Measurements from ENCODE around the gene TRAF1.
"Not testable (repeated sequence)": the region's sequence is repeated elsewhere in the genome, so short reads cannot be mapped to it uniquely, and the experiment has no call there.

The TRAF1 gene

GRCh38 chr9:120926397-120926928 lies at the start of gene TRAF1:
TSS of gene TRAF1 (minus strand) at chr9:120926796. CDS start at chr9:120926075, 721 bp downstream.
- DNase-seq (ENCODE audit: low read depth): no peak

GRCh38 chr9:120974921-120975320 lies 48.3 kb upstream of the TRAF1 start:
- no peak for DNase-seq (ENCODE audit: low read depth)

- no peak for DNase-seq (ENCODE audit: low read depth)
Observed at GRCh38 chr9:120974181-120974580, 47.6 kb upstream of the TRAF1 start.

GRCh38 chr9:120971938-120972337 lies 45.3 kb upstream of the TRAF1 start:
- DNase-seq (ENCODE audit: low read depth): no peak

GRCh38 chr9:120971471-120971870 lies 44.9 kb upstream of the TRAF1 start:
- not testable (repeated sequence) for DNase-seq (ENCODE audit: low read depth)

GRCh38 chr9:120970244-120970643 lies 43.6 kb upstream of the TRAF1 start:
- no peak for DNase-seq (ENCODE audit: low read depth)

- DNase-seq (ENCODE audit: low read depth): no peak
Observed at GRCh38 chr9:120966013-120966369, 39.4 kb upstream of the TRAF1 start.

- DNase-seq (ENCODE audit: low read depth): no peak
Observed at GRCh38 chr9:120965344-120966012, 38.9 kb upstream of the TRAF1 start.

GRCh38 chr9:120961936-120962335 lies 35.3 kb upstream of the TRAF1 start:
- DNase-seq (ENCODE audit: low read depth): no peak

GRCh38 chr9:120960001-120960400 lies 33.4 kb upstream of the TRAF1 start:
- DNase-seq (ENCODE audit: low read depth): no peak

GRCh38 chr9:120956862-120957261 lies 30.3 kb upstream of the TRAF1 start:
- no peak for DNase-seq (ENCODE audit: low read depth)

GRCh38 chr9:120951960-120952618 lies 25.5 kb upstream of the TRAF1 start:
- DNase-seq (ENCODE audit: low read depth): no peak

- no peak for DNase-seq (ENCODE audit: low read depth)
Observed at GRCh38 chr9:120950421-120951388, 24.1 kb upstream of the TRAF1 start.

GRCh38 chr9:120949290-120949689 lies 22.7 kb upstream of the TRAF1 start:
- no peak for DNase-seq (ENCODE audit: low read depth)

- DNase-seq (ENCODE audit: low read depth): no peak
Observed at GRCh38 chr9:120948824-120949223, 22.2 kb upstream of the TRAF1 start.

GRCh38 chr9:120947222-120947621 lies 20.6 kb upstream of the TRAF1 start:
- no peak for DNase-seq (ENCODE audit: low read depth)

- DNase-seq (ENCODE audit: low read depth): no peak
Observed at GRCh38 chr9:120946259-120946658, 19.7 kb upstream of the TRAF1 start.

GRCh38 chr9:120944948-120945347 lies 18.4 kb upstream of the TRAF1 start:
- no peak for DNase-seq (ENCODE audit: low read depth)

- DNase-seq (ENCODE audit: low read depth): no peak
Observed at GRCh38 chr9:120944434-120944843, 17.8 kb upstream of the TRAF1 start.

- no peak for DNase-seq (ENCODE audit: low read depth)
Observed at GRCh38 chr9:120942186-120943001, 15.8 kb upstream of the TRAF1 start.

GRCh38 chr9:120941046-120941770 lies 14.6 kb upstream of the TRAF1 start:
- DNase-seq (ENCODE audit: low read depth): no peak

Measured in stimulated activated CD8-positive, alpha-beta memory T cell treated with anti-CD3 and anti-CD28 coated beads, Interleukin-15, amount 100 ng/mL, for 24 hours (primary cell).